Retina (tissue), 1 donor: ENCODE measurements around the gene SPRR4.

Experiments used
- DNase-seq: peaks from one replicate; pipeline ENCODE4 v3.0.0-alpha.2; 2016

Gene SPRR4

GRCh38 chr1:152970495-152970894 is at the start of gene SPRR4:
SPRR4 (plus strand) TSS chr1:152970648; CDS start chr1:152971891, 1,243 bp downstream.
- no peak for DNase-seq

- DNase-seq: no peak
Observed at GRCh38 chr1:152924191-152924590, 46.3 kb upstream of the SPRR4 start.

GRCh38 chr1:152926091-152926490 is 44.4 kb upstream of the SPRR4 start:
- no peak for DNase-seq

- DNase-seq: no peak
Observed at GRCh38 chr1:152928671-152929070, 41.8 kb upstream of the SPRR4 start.

GRCh38 chr1:152932170-152932811 is 38.2 kb upstream of the SPRR4 start:
- DNase-seq: no peak

- DNase-seq: no peak
Observed at GRCh38 chr1:152933196-152933595, 37.3 kb upstream of the SPRR4 start.

GRCh38 chr1:152940614-152941013 is 29.8 kb upstream of the SPRR4 start:
- DNase-seq: no peak

GRCh38 chr1:152941037-152941711 is 29.3 kb upstream of the SPRR4 start:
- DNase-seq: no peak

GRCh38 chr1:152942161-152942560 is 28.3 kb upstream of the SPRR4 start:
- DNase-seq: no peak

GRCh38 chr1:152946248-152946647 is 24.2 kb upstream of the SPRR4 start:
- DNase-seq: no peak

GRCh38 chr1:152946651-152947256 is 23.7 kb upstream of the SPRR4 start, which contains the start of gene SPRR5:
SPRR5 (plus strand) TSS chr1:152947206; CDS start chr1:152948555, 1,349 bp downstream.
- no peak for DNase-seq

- DNase-seq: no peak
Observed at GRCh38 chr1:152951711-152952110, 18.7 kb upstream of the SPRR4 start.

- DNase-seq: no peak
Observed at GRCh38 chr1:152953761-152954160, 16.7 kb upstream of the SPRR4 start.

- DNase-seq: no peak
Observed at GRCh38 chr1:152954436-152954835, 16.0 kb upstream of the SPRR4 start.

- no peak for DNase-seq
Observed at GRCh38 chr1:152957561-152957960, 12.9 kb upstream of the SPRR4 start.

GRCh38 chr1:152959273-152959672 is 11.2 kb upstream of the SPRR4 start:
- DNase-seq: no peak

- no peak for DNase-seq
Observed at GRCh38 chr1:152959801-152960451, 10.5 kb upstream of the SPRR4 start.

GRCh38 chr1:152960452-152961044 is 9.9 kb upstream of the SPRR4 start:
- no peak for DNase-seq

- DNase-seq: peak; percentile 40
Observed at GRCh38 chr1:152961226-152961891, 9.1 kb upstream of the SPRR4 start.

- no peak for DNase-seq
Observed at GRCh38 chr1:152962876-152963415, 7.5 kb upstream of the SPRR4 start.

GRCh38 chr1:152964536-152964935 is 5.9 kb upstream of the SPRR4 start:
- DNase-seq: no peak

GRCh38 chr1:152965853-152966252 is 4.6 kb upstream of the SPRR4 start:
- no peak for DNase-seq
